PC-9 (cell line): ENCODE data around the gene SP2. TPM values are rescaled to one million over a fixed set of nuclear protein-coding genes. Genes with fewer than 3 reads are reported as not detected.
A peak's percentile ranks its signal among the peaks of the same experiment; 100 is the strongest.

ENCODE experiments used
- BruUV-seq: library from RNA; stranded (reverse); fragments of 400-500 nt; replicated peaks from 2 replicates; lab custom pipeline; 2021; lab: Mats Ljungman, UMichigan
- CTCF ChIA-PET: fragments of 300-600 bp; sonication (Branson Sonifier 250); formaldehyde crosslinking; loops from one replicate; lab custom pipeline; 2022; ENCODE audit warnings: antibody characterized with exemption; lab: Charles Lee
- POLR2A ChIA-PET: fragments of 300-600 bp; sonication (Branson Sonifier 250); formaldehyde crosslinking; loops from one replicate; lab custom pipeline; 2022; ENCODE audit warnings: antibody characterized with exemption; ENCODE audit not compliant: unreplicated experiment; lab: Charles Lee
- DNase-seq, 2 experiments: peaks; one replicate each; pipeline versions ENCODE4 v3.0.0 to v3.0.0-alpha.2; 2015 to 2022; ENCODE audit warnings: mixed read lengths in 1 of 2
- H2AFZ ChIP-seq: fragments of 200-600 bp; sonication (generic); 2 replicates; pipeline ENCODE4 v1.8.1; 2017; ENCODE audit warnings: antibody characterized with exemption
- H3F3A ChIP-seq: fragments of 200-600 bp; sonication (generic); 2 replicates; pipeline ENCODE4 v1.8.1; 2017; ENCODE audit warnings: antibody characterized with exemption, mild to moderate bottlenecking, low read depth; ENCODE audit not compliant: insufficient read depth
- H3K27ac ChIP-seq: fragments of 200-600 bp; sonication (generic); 2 replicates; pipeline ENCODE4 v1.6.1; 2016; ENCODE audit warnings: mixed run types
- H3K27me3 ChIP-seq: fragments of 200-600 bp; sonication (generic); 2 replicates; pipeline ENCODE4 v1.6.1; 2016; ENCODE audit warnings: low read depth, mixed run types; ENCODE audit not compliant: insufficient read depth
- H3K36me3 ChIP-seq: fragments of 200-600 bp; sonication (generic); 2 replicates; pipeline ENCODE4 v1.6.1; 2016; ENCODE audit warnings: low read depth, mixed run types
- H3K4me1 ChIP-seq: fragments of 200-600 bp; sonication (generic); replicated peaks from 2 replicates; pipeline ENCODE4 v1.6.1; 2016; ENCODE audit warnings: mixed run types; ENCODE audit not compliant: insufficient read depth
- H3K4me2 ChIP-seq: fragments of 200-600 bp; sonication (generic); 2 replicates; pipeline ENCODE4 v1.6.1; 2017; ENCODE audit warnings: mixed run types
- H3K4me3 ChIP-seq: fragments of 200-600 bp; sonication (generic); 2 replicates; pipeline ENCODE4 v1.6.1; 2016; ENCODE audit warnings: mixed run types
- H3K79me2 ChIP-seq: fragments of 200-600 bp; sonication (generic); 2 replicates; pipeline ENCODE4 v1.6.1; 2017; ENCODE audit warnings: low read depth, mixed run types
- H3K9me2 ChIP-seq: fragments of 200-600 bp; sonication (generic); 2 replicates; pipeline ENCODE4 v1.8.1; 2017; ENCODE audit warnings: mild to moderate bottlenecking; ENCODE audit not compliant: insufficient read depth
- H3K9me3 ChIP-seq: fragments of 200-600 bp; sonication (generic); 2 replicates; pipeline ENCODE4 v1.8.1; 2016; ENCODE audit warnings: low read depth; ENCODE audit not compliant: insufficient read depth
- H4K20me1 ChIP-seq: fragments of 200-600 bp; sonication (generic); 2 replicates; pipeline ENCODE4 v1.8.1; 2017; ENCODE audit not compliant: insufficient read depth
- EZH2 ChIP-seq: fragments of 200-600 bp; sonication (generic); IDR thresholded peaks from 2 replicates; pipeline ENCODE4 v1.8.0; 2017; ENCODE audit warnings: antibody characterized with exemption, low read depth
- intact Hi-C: fragments of 100-400 bp; cut with micrococcal nuclease; formaldehyde crosslinking; loops from one replicate; pipeline ENCODE4 v1.10.0; 2022; ENCODE audit not compliant: unreplicated experiment
- total RNA-seq: library from RNA; stranded (reverse); gene quantifications from 2 replicates; pipeline ENCODE4 v1.2.3, GENCODE V29; 2021
- TF ChIP-seq, protein P1 (sequence below): fragments of 200-600 bp; sonication (generic); conservative IDR thresholded peaks from 2 replicates; pipeline ENCODE4 v1.6.1; 2017; ENCODE audit warnings: mixed run types, antibody characterized with exemption, mild to moderate bottlenecking, moderate library complexity

Gene SP2
- total RNA-seq, 1 experiment from 2014 or later = 18.0 TPM

DNA sequence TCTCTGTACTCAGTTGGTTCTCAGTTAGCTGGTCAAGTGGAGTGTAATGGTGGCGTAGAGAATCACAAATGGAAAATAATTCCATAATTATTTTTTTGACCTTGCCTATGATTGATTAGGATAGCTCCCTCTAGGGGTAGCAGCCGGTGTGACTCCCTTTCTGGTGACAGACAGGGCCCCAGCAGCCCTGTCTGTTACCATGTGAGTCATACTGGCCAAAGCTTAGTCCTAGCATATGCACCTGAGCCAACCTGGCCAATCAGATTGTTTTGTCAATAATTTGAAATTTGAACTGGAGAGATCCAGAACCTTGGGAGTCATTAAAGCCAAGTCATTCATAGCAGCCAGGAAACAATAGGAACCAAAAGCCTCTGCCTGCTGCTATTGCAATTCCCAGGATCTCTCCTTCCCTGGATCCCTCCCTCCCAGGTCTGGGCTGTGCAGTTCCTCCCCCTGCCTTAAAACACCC lies 50.9 kb downstream of the SP2 start:
- H4K20me1 ChIP-seq = no peaks in the 10 kb centered on the region
- H3K27me3 ChIP-seq = no peaks in the 10 kb centered on the region
- H3K4me3 ChIP-seq = no peak overlapping the region
- H2AFZ ChIP-seq = no peak overlapping the region
- peaks cover 23% of the 10 kb centered on the region for H3K79me2 ChIP-seq
- CTCF ChIA-PET = interaction anchor here (0.6 to 1.9 kb wide), 10 partner anchors 10 to 348 kb away, joined by 3 to 13 read pairs (median 4); partner anchors contain the start of genes CDK5RAP3, SCRN2 and SP2
- peak; percentile 84 to 99 for DNase-seq
- no TSS peak for BruUV-seq
- POLR2A ChIA-PET = interaction anchor here (0.5 to 0.9 kb wide), 7 partner anchors 10 to 269 kb away, joined by 3 to 13 read pairs (median 5); partner anchors contain the start of genes CDK5RAP3 and PRR15L
- H3K9me3 ChIP-seq = no peaks in the 10 kb centered on the region
- peaks cover 20% of the 10 kb centered on the region for H3K36me3 ChIP-seq
- no peaks in the 10 kb centered on the region for H3K9me2 ChIP-seq
- intact Hi-C loops = loop anchor here (1.0 to 10.0 kb wide), 3 partner anchors 51 to 668 kb away; partner anchors contain the start of genes HOXB7, HOXB8, SCRN2 and SP2
- H3F3A ChIP-seq = peaks cover 48% of the 10 kb centered on the region; the same call in 1 of the 2 replicates
- H3K27ac ChIP-seq = peak overlapping the region; percentile 74
- peaks cover 46% of the 10 kb centered on the region for H3K4me1 ChIP-seq
- peak overlapping the region; percentile 17; the same call in 1 of the 2 replicates for H3K4me2 ChIP-seq
- TF ChIP-seq, protein P1, sequence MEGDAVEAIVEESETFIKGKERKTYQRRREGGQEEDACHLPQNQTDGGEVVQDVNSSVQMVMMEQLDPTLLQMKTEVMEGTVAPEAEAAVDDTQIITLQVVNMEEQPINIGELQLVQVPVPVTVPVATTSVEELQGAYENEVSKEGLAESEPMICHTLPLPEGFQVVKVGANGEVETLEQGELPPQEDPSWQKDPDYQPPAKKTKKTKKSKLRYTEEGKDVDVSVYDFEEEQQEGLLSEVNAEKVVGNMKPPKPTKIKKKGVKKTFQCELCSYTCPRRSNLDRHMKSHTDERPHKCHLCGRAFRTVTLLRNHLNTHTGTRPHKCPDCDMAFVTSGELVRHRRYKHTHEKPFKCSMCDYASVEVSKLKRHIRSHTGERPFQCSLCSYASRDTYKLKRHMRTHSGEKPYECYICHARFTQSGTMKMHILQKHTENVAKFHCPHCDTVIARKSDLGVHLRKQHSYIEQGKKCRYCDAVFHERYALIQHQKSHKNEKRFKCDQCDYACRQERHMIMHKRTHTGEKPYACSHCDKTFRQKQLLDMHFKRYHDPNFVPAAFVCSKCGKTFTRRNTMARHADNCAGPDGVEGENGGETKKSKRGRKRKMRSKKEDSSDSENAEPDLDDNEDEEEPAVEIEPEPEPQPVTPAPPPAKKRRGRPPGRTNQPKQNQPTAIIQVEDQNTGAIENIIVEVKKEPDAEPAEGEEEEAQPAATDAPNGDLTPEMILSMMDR = peak; percentile 97
- no peak for TF ChIP-seq EZH2

DNA sequence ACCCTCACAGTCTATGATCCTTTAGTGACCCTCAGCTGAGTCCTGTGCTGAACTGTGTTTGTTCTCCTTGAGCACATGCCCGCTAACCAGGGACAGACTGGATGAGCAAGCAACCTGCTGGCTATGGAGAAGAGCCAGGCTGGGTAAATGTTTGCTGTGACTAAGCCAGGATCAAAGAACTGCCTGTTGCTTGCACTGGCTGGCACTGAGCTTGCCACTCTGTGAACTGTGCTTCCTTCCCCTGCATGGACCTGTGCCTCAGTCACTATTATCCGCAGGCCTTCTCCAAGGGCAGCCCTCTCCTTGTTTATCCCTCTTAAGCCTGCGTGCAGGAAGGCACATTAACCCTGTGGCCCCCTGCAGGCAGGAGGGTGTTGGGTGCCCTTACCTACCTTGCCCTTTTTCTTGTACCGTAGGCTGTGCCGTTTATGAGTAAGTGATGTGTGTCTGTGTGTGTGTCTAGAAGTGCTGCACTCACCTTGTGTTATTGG lies 52.7 kb downstream of the SP2 start:
- CTCF ChIA-PET = interaction anchor here (0.6 to 1.9 kb wide), 4 partner anchors 15 to 59 kb away, joined by 3 to 19 read pairs (median 6); partner anchors contain the start of gene CDK5RAP3
- no TSS peak for BruUV-seq
- H3K4me3 ChIP-seq = no peak overlapping the region
- 0 out of 2 replicates have a peak, but pooled peaks cover 5% of the 10 kb centered on the region for H3K79me2 ChIP-seq
- H4K20me1 ChIP-seq = no peaks in the 10 kb centered on the region
- H3K36me3 ChIP-seq = peaks cover 17% of the 10 kb centered on the region
- H3K27ac ChIP-seq = peak overlapping the region; percentile 74
- peaks cover 48% of the 10 kb centered on the region; the same call in 1 of the 2 replicates for H3F3A ChIP-seq
- H2AFZ ChIP-seq = no peak overlapping the region
- no peak for TF ChIP-seq EZH2
- TF ChIP-seq, protein P1 = no peak
- no peaks in the 10 kb centered on the region for H3K27me3 ChIP-seq
- POLR2A ChIA-PET = interaction anchor here (0.6 kb wide), 1 partner anchor 117 kb away, joined by 3 read pairs; the partner anchor contains the start of genes LRRC46 and MRPL10
- peak in 1 of 2 experiments; percentile 78 for DNase-seq
- no peaks in the 10 kb centered on the region for H3K9me3 ChIP-seq
- peaks cover 32% of the 10 kb centered on the region for H3K4me1 ChIP-seq
- H3K9me2 ChIP-seq = no peaks in the 10 kb centered on the region
- intact Hi-C loops = loop anchor here (1.0 to 10.0 kb wide), 3 partner anchors 22 to 666 kb away; partner anchors contain the start of genes HOXB7 and HOXB8
- H3K4me2 ChIP-seq = peak overlapping the region; percentile 79

DNA sequence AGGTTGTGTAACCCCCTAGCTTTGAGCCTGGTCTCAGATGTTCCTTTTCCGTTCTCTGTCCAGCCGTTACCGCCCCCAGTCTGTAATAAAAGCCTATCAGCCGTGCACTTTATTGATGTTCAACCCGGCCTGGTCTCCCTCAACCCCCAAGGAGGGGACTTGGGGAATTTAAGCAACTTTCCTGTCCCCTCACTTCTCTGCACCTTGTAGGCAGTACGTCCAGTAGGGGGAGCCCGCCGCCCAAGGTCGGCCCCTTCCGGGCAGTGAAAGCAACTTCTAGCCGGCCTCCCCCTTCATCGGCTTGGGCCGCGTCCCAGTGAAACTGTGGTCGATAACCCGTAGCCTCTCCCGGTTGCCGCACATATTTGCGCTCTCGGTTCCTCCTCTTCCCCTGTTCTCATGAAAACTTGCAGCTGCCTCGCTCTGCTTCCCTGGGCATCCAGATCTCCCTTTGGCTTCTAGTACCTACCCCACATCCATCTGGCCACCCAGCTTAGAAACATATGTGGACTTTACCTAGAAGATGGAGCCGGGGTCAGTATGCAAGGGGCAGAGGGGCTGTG lies 53.2 kb downstream of the SP2 start:
- Histone ChIP-seq H3K4me3 (peak overlapping the region; percentile 42; the same call in 1 of the 2 replicates), H3K79me2 (peaks cover 3% of the 10 kb centered on the region; the same call in 1 of the 2 replicates), H3K27me3 (no peaks in the 10 kb centered on the region), H3K36me3 (peaks cover 17% of the 10 kb centered on the region), H3K27ac (peak overlapping the region; percentile 74), H3K4me2 (peak overlapping the region; percentile 79), H3F3A (peaks cover 48% of the 10 kb centered on the region; the same call in 1 of the 2 replicates), H3K9me3 (no peaks in the 10 kb centered on the region), H3K4me1 (peaks cover 32% of the 10 kb centered on the region), H3K9me2 (no peaks in the 10 kb centered on the region), H4K20me1 (no peaks in the 10 kb centered on the region), H2AFZ (peak overlapping the region; percentile 42)
- CTCF ChIA-PET = interaction anchor here (0.6 to 1.9 kb wide), 5 partner anchors 8 to 60 kb away, joined by 3 to 19 read pairs (median 6); partner anchors contain the start of genes CDK5RAP3 and PRR15L
- BruUV-seq = no TSS peak
- TF ChIP-seq, protein P1 = peak; percentile 99
- TF ChIP-seq EZH2 = no peak
- intact Hi-C loops = loop anchor here (1.0 to 10.0 kb wide), 3 partner anchors 21 to 666 kb away; partner anchors contain the start of genes HOXB7 and HOXB8
- DNase-seq = peak; percentile 85 to 86
- POLR2A ChIA-PET = no interaction called here
